Esophagus muscularis mucosa (tissue), 4 donors: Measurements from ENCODE around the gene SHKBP1. TPM values are rescaled to one million over a fixed set of nuclear protein-coding genes. Genes with fewer than 3 reads are reported as not detected.

Experiments
- DNase-seq: peaks from one replicate; pipeline ENCODE4 v3.0.0-alpha.2; 2017; ENCODE audit errors: extremely low spot score
- H3K27ac ChIP-seq, 4 donors: fragments of 200-600 bp; sonication (generic); replicated peaks in 1 of 4; 1 replicate in 3 of 4; 2 replicates in 1 of 4; pipeline ENCODE4 v1.5.1; 2016 to 2019; ENCODE audit warnings: mild to moderate bottlenecking in 1 of 4
- H3K27me3 ChIP-seq, 4 donors: fragments of 200-600 bp; sonication (generic); one replicate each; pipeline versions ENCODE4 v1.5.1 to v1.6.0; 2016 to 2019
- H3K36me3 ChIP-seq, 4 donors: fragments of 200-600 bp; sonication (generic); one replicate each; pipeline ENCODE4 v1.5.1; 2016 to 2019
- H3K4me1 ChIP-seq, 4 donors: fragments of 200-600 bp; sonication (generic); one replicate each; pipeline ENCODE4 v1.5.1; 2016 to 2019
- H3K4me3 ChIP-seq, 4 donors: fragments of 200-600 bp; sonication (generic); 1 replicate in 2 of 4; 2 replicates in 2 of 4; pipeline ENCODE4 v1.5.1; 2016 to 2019; ENCODE audit warnings: mild to moderate bottlenecking in 4 of 4, moderate library complexity in 1 of 4
- H3K9me3 ChIP-seq, 4 donors: fragments of 200-600 bp; sonication (generic); 1 replicate in 3 of 4; 2 replicates in 1 of 4; pipeline ENCODE4 v1.5.1; 2016 to 2019
- CTCF ChIP-seq, 3 experiments: fragments of 200-600 bp in 2 of 3; fragments of 450-650 bp in 1 of 3; sonication (generic) in 2 of 3; IDR thresholded peaks; one replicate each; pipeline ENCODE4 v1.5.1; 2017 to 2019; ENCODE audit warnings: antibody characterized with exemption in 3 of 3, mild to moderate bottlenecking in 2 of 3, moderate library complexity in 1 of 3
- EP300 ChIP-seq: sonication (generic); formaldehyde crosslinking; IDR thresholded peaks from one replicate; pipeline ENCODE4 v1.6.1; 2017; ENCODE audit warnings: antibody characterized with exemption
- POLR2A ChIP-seq: fragments of 450-650 bp; IDR thresholded peaks from one replicate; pipeline ENCODE4 v1.6.1; 2017; ENCODE audit warnings: antibody characterized with exemption, moderate library complexity, mild to moderate bottlenecking, low read depth
- POLR2AphosphoS5 ChIP-seq, 2 donors: sonication (generic); formaldehyde crosslinking; IDR thresholded peaks; one replicate each; pipeline ENCODE4 v1.6.1; 2017; ENCODE audit warnings: antibody characterized with exemption in 2 of 2
- WGBS: methylation state at CpG from one replicate; pipeline ENCODE4 v1.1.5; 2018; 5-methylcytosine and 5-hydroxymethylcytosine counted together
- intact Hi-C: fragments of 100-400 bp; cut with DNase I; formaldehyde crosslinking; loops from one replicate; pipeline ENCODE4 v1.15.1; 2023
- total RNA-seq, 4 donors: library from RNA; depleted of rRNA; stranded (reverse); fragments of >200 nt; gene quantifications; one replicate each; pipeline versions ENCODE4 v1.1.0 to v1.2.1, GENCODE V29; 2016

Gene SHKBP1
- total RNA-seq, 4 donors from 2014 or later, result 39.5 to 82.7 (median 52.7) TPM

GRCh38 chr19:40578442-40578908 lies 1.8 kb downstream of the SHKBP1 start:
- DNase-seq, result no peak
- Histone ChIP-seq H3K4me3 (no peak overlapping the region), H3K27ac (no peak overlapping the region), H3K9me3 (no peaks in the 10 kb centered on the region), H3K27me3 (no peaks in the 10 kb centered on the region), H3K4me1 (peaks cover 13 to 27% (median 24%) of the 10 kb centered on the region in 4 donors), H3K36me3 (peaks cover 25 to 41% (median 35%) of the 10 kb centered on the region in 4 donors)
- no peak for TF ChIP-seq EP300
- TF ChIP-seq POLR2A, result no peak
- TF ChIP-seq POLR2AphosphoS5 (IDR thresholded peaks at IDR 0.05), result no peak
- no peak for TF ChIP-seq CTCF (IDR thresholded peaks at IDR 0.05)
- intact Hi-C loops, result no loop called here
- 76% methylated on average over 12 of the region's 12 CpGs for WGBS

DNA sequence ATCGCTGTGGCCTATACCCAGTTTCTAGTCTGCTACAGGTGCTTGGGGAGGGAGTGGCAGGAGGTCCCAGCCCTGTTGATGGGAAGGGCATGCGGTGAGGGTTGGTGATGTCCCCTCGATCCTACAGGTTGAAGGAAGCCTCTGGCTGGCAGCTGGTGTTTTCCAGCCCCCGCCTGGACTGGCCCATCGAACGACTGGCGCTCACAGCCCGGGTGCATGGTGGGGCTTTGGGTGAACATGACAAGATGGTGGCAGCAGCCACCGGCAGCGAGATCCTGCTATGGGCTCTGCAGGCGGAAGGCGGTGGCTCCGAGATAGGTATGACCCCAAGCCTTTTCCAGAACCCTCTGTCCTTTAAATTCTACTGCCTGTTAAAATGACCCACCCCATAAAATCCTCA lies 3.9 kb downstream of the SHKBP1 start:
- intact Hi-C loops, result no loop called here
- TF ChIP-seq CTCF (IDR thresholded peaks at IDR 0.05) (no peak), EP300 (no peak), POLR2A (no peak), POLR2AphosphoS5 (IDR thresholded peaks at IDR 0.05) (no peak)
- no peak overlapping the region for H3K27ac ChIP-seq
- peaks cover 27 to 54% (median 49%) of the 10 kb centered on the region in 4 donors for H3K36me3 ChIP-seq
- peaks cover 13 to 27% (median 24%) of the 10 kb centered on the region in 4 donors for H3K4me1 ChIP-seq
- no peaks in the 10 kb centered on the region for H3K9me3 ChIP-seq
- WGBS, result 95% methylated on average over 4 of the region's 13 CpGs
- no peak for DNase-seq
- H3K4me3 ChIP-seq, result no peak overlapping the region
- no peaks in the 10 kb centered on the region for H3K27me3 ChIP-seq

DNA sequence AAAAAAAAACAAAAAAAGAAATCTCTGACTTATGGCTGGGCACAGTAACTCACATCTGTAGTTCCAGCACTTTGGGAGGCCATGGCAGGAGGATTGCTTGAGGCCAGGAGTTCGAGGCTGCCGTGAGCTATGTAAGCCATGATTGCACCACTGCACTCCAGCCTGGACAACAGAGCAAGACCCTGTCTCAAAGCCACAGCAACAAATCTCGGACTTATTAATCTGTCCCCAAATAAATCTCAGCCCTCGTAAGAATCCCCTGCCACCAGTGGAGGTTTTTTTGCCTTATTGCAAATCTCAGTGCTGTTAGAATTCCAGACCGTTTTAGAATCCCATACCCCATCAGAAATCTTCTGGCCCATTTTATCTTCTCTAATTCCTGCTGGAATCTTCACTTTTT lies 4.9 kb downstream of the SHKBP1 start:
- WGBS, result 95% methylated on average over 5 of the region's 5 CpGs
- no peak for DNase-seq
- Histone ChIP-seq H3K27me3 (no peaks in the 10 kb centered on the region), H3K9me3 (no peaks in the 10 kb centered on the region), H3K27ac (no peak overlapping the region), H3K4me1 (peaks cover 13 to 19% (median 16%) of the 10 kb centered on the region in 4 donors), H3K4me3 (no peak overlapping the region), H3K36me3 (peaks cover 27 to 63% (median 57%) of the 10 kb centered on the region in 4 donors)
- TF ChIP-seq POLR2AphosphoS5 (IDR thresholded peaks at IDR 0.05), result no peak
- TF ChIP-seq POLR2A, result no peak
- no peak for TF ChIP-seq CTCF (IDR thresholded peaks at IDR 0.05)
- intact Hi-C loops, result no loop called here

- no peak overlapping the region for H3K27ac ChIP-seq
- no peak overlapping the region for H3K4me3 ChIP-seq
- intact Hi-C loops, result no loop called here
- peaks cover 31 to 72% (median 66%) of the 10 kb centered on the region in 4 donors for H3K36me3 ChIP-seq
- WGBS, result 97% methylated on average over 2 of the region's 2 CpGs
- no peak for TF ChIP-seq EP300
- no peak for TF ChIP-seq CTCF (IDR thresholded peaks at IDR 0.05)
- TF ChIP-seq POLR2AphosphoS5 (IDR thresholded peaks at IDR 0.05), result no peak
- no peak for TF ChIP-seq POLR2A
- DNase-seq, result no peak
- no peaks in the 10 kb centered on the region for H3K9me3 ChIP-seq
- H3K4me1 ChIP-seq, result peaks cover 10 to 14% (median 13%) of the 10 kb centered on the region in 4 donors
- no peaks in the 10 kb centered on the region for H3K27me3 ChIP-seq
Measured at GRCh38 chr19:40582467-40582866, 5.8 kb downstream of the SHKBP1 start.

GRCh38 chr19:40583283-40583682 lies 6.6 kb downstream of the SHKBP1 start:
- WGBS, result 76% methylated on average over 4 of the region's 14 CpGs
- Histone ChIP-seq H3K4me1 (peaks cover 2 to 6% (median 5%) of the 10 kb centered on the region in 4 donors), H3K27ac (no peak overlapping the region), H3K4me3 (no peak overlapping the region), H3K9me3 (no peaks in the 10 kb centered on the region), H3K27me3 (no peaks in the 10 kb centered on the region), H3K36me3 (peaks cover 32 to 80% (median 74%) of the 10 kb centered on the region in 4 donors)
- no peak for DNase-seq
- intact Hi-C loops, result no loop called here
- TF ChIP-seq POLR2AphosphoS5 (IDR thresholded peaks at IDR 0.05) (no peak), CTCF (IDR thresholded peaks at IDR 0.05) (no peak), POLR2A (no peak), EP300 (no peak)
